Subcutaneous abdominal adipose tissue (tissue), 5 donors: ENCODE results near the gene TXK.
A peak's percentile ranks its signal among the peaks of the same experiment; 100 is the strongest.

Experiments
- H3K27ac ChIP-seq: one replicate; pipeline ENCODE4 v1.7.0; 2013; ENCODE audit warnings: low read depth, mild to moderate bottlenecking, inconsistent platforms, low read length, moderate library complexity
- H3K27me3 ChIP-seq, 5 donors: one replicate each; pipeline ENCODE4 v1.7.0; 2013; ENCODE audit warnings: low read length in 5 of 5, inconsistent platforms in 1 of 5; ENCODE audit not compliant: control insufficient read depth in 5 of 5, insufficient read depth in 4 of 5
- H3K36me3 ChIP-seq, 5 donors: one replicate each; pipeline ENCODE4 v1.7.0; 2013; ENCODE audit warnings: low read length in 5 of 5; ENCODE audit not compliant: control insufficient read depth in 5 of 5, insufficient read depth in 5 of 5
- H3K4me1 ChIP-seq, 5 donors: one replicate each; pipeline ENCODE4 v1.7.0; 2013; ENCODE audit warnings: low read length in 5 of 5, mild to moderate bottlenecking in 3 of 5, moderate library complexity in 1 of 5; ENCODE audit not compliant: control insufficient read depth in 5 of 5, insufficient read depth in 5 of 5
- H3K4me3 ChIP-seq, 5 donors: one replicate each; pipeline ENCODE4 v1.7.0; 2013; ENCODE audit warnings: low read length in 5 of 5, low read depth in 1 of 5
- H3K9ac ChIP-seq, 5 donors: one replicate each; pipeline ENCODE4 v1.7.0; 2013; ENCODE audit warnings: low read length in 5 of 5, mild to moderate bottlenecking in 4 of 5, moderate library complexity in 3 of 5
- H3K9me3 ChIP-seq, 5 donors: one replicate each; pipeline ENCODE4 v1.7.0; 2013; ENCODE audit warnings: low read length in 5 of 5; ENCODE audit not compliant: control insufficient read depth in 5 of 5
- donor health status: healthy.
- donor health status: healthy.
- donor health status: healthy.
- donor health status: healthy.
- donor health status: healthy.

The TXK gene

GRCh38 chr4:48032721-48033120 is 101.3 kb downstream of the TXK start:
- H3K9me3 ChIP-seq, result no peaks in the 10 kb centered on the region
- H3K36me3 ChIP-seq, result no peaks in the 10 kb centered on the region
- peak overlapping the region; percentile 56 for H3K27ac ChIP-seq
- no peak overlapping the region for H3K4me3 ChIP-seq
- peak overlapping the region in 1 of 5 donors; percentile 28 for H3K9ac ChIP-seq
- no peaks in the 10 kb centered on the region for H3K27me3 ChIP-seq
- peaks cover 0 to 14% (median 9%) of the 10 kb centered on the region in 5 donors for H3K4me1 ChIP-seq

- H3K36me3 ChIP-seq, result no peaks in the 10 kb centered on the region
- H3K9me3 ChIP-seq, result no peaks in the 10 kb centered on the region
- peak overlapping the region; percentile 56 for H3K27ac ChIP-seq
- H3K4me1 ChIP-seq, result peaks cover 0 to 14% (median 9%) of the 10 kb centered on the region in 5 donors
- no peak overlapping the region for H3K4me3 ChIP-seq
- no peaks in the 10 kb centered on the region for H3K27me3 ChIP-seq
- H3K9ac ChIP-seq, result peak overlapping the region in 1 of 5 donors; percentile 28
These were observed 102.1 kb downstream of the TXK start for GRCh38 chr4:48031802-48032525.

- Histone ChIP-seq H3K27me3 (no peaks in the 10 kb centered on the region), H3K4me3 (no peak overlapping the region), H3K27ac (no peak overlapping the region), H3K4me1 (peaks cover 0 to 14% (median 9%) of the 10 kb centered on the region in 5 donors), H3K9me3 (no peaks in the 10 kb centered on the region), H3K9ac (no peak overlapping the region), H3K36me3 (no peaks in the 10 kb centered on the region)
These were observed 103.6 kb downstream of the TXK start for GRCh38 chr4:48030470-48030869.

GRCh38 chr4:48028696-48029095 is 105.4 kb downstream of the TXK start:
- H3K27me3 ChIP-seq, result peaks cover 0 to 2% (median 0%) of the 10 kb centered on the region in 5 donors

GRCh38 chr4:48027653-48028052 is 106.4 kb downstream of the TXK start:
- Histone ChIP-seq H3K27ac (no peak overlapping the region), H3K36me3 (no peaks in the 10 kb centered on the region), H3K9ac (no peak overlapping the region), H3K27me3 (peaks cover 0 to 2% (median 0%) of the 10 kb centered on the region in 5 donors), H3K9me3 (no peaks in the 10 kb centered on the region), H3K4me1 (peaks cover 0 to 9% (median 6%) of the 10 kb centered on the region in 5 donors), H3K4me3 (no peak overlapping the region)

More at GRCh38 chr4:48028696-48029095, 105.4 kb downstream of the TXK start:
- no peak overlapping the region for H3K9ac ChIP-seq
- H3K27ac ChIP-seq, result no peak overlapping the region
- H3K4me1 ChIP-seq, result peaks cover 0 to 14% (median 9%) of the 10 kb centered on the region in 5 donors
- H3K9me3 ChIP-seq, result no peaks in the 10 kb centered on the region
- H3K36me3 ChIP-seq, result no peaks in the 10 kb centered on the region
- no peak overlapping the region for H3K4me3 ChIP-seq

- Histone ChIP-seq H3K9ac (no peak overlapping the region), H3K4me3 (no peak overlapping the region), H3K27ac (no peak overlapping the region), H3K9me3 (no peaks in the 10 kb centered on the region), H3K36me3 (no peaks in the 10 kb centered on the region), H3K4me1 (peaks cover 0 to 4% (median 0%) of the 10 kb centered on the region in 5 donors), H3K27me3 (peaks cover 0 to 2% (median 0%) of the 10 kb centered on the region in 5 donors)
These were observed 109.0 kb downstream of the TXK start for GRCh38 chr4:48025005-48025404.

GRCh38 chr4:48024522-48024921 is 109.5 kb downstream of the TXK start:
- Histone ChIP-seq H3K9me3 (no peaks in the 10 kb centered on the region), H3K36me3 (no peaks in the 10 kb centered on the region), H3K27ac (no peak overlapping the region)

GRCh38 chr4:48022192-48022799 is 111.8 kb downstream of the TXK start:
- Histone ChIP-seq H3K9ac (no peak overlapping the region), H3K4me1 (peaks cover 0 to 8% (median 3%) of the 10 kb centered on the region in 5 donors), H3K27ac (no peak overlapping the region), H3K4me3 (no peak overlapping the region), H3K9me3 (no peaks in the 10 kb centered on the region), H3K27me3 (peaks cover 0 to 5% (median 0%) of the 10 kb centered on the region in 5 donors), H3K36me3 (no peaks in the 10 kb centered on the region)

More at GRCh38 chr4:48024522-48024921, 109.5 kb downstream of the TXK start:
- Histone ChIP-seq H3K4me3 (no peak overlapping the region), H3K9ac (no peak overlapping the region), H3K4me1 (peaks cover 0 to 4% (median 0%) of the 10 kb centered on the region in 5 donors), H3K27me3 (peaks cover 0 to 2% (median 0%) of the 10 kb centered on the region in 5 donors)

GRCh38 chr4:48021100-48021499 is 113.0 kb downstream of the TXK start:
- H3K9me3 ChIP-seq, result no peaks in the 10 kb centered on the region
- H3K9ac ChIP-seq, result no peak overlapping the region
- no peak overlapping the region for H3K4me3 ChIP-seq
- H3K27me3 ChIP-seq, result peaks cover 0 to 7% (median 0%) of the 10 kb centered on the region in 5 donors
- H3K4me1 ChIP-seq, result peaks cover 3 to 19% (median 15%) of the 10 kb centered on the region in 5 donors
- H3K27ac ChIP-seq, result no peak overlapping the region
- no peaks in the 10 kb centered on the region for H3K36me3 ChIP-seq

- H3K36me3 ChIP-seq, result no peaks in the 10 kb centered on the region
- H3K4me1 ChIP-seq, result peaks cover 3 to 23% (median 18%) of the 10 kb centered on the region in 5 donors
- H3K27me3 ChIP-seq, result peaks cover 0 to 7% (median 0%) of the 10 kb centered on the region in 5 donors
- no peaks in the 10 kb centered on the region for H3K9me3 ChIP-seq
- H3K27ac ChIP-seq, result no peak overlapping the region
- H3K9ac ChIP-seq, result no peak overlapping the region
- no peak overlapping the region for H3K4me3 ChIP-seq
These were observed 115.9 kb downstream of the TXK start for GRCh38 chr4:48018112-48018511.
